Measurements from ENCODE around the gene NLE1.
"Not testable (repeated sequence)": the region's sequence is repeated elsewhere in the genome, so short reads cannot be mapped to it uniquely, and the experiment has no call there.

Gene NLE1

GRCh38 chr17:35184274-35184673 is 42.2 kb upstream of the NLE1 start:
- in situ Hi-C loops (cut with HindIII; ENCODE audit: low sequenced_read_pairs) = no loop called here
- TF ChIP-seq CTCF (IDR thresholded peaks at IDR 0.05; ENCODE audit: low read depth, low read length) = no peak
- DNase-seq (ENCODE audit: low read depth, low spot score) = no peak
- no peak overlapping the region for H3K4me3 ChIP-seq (ENCODE audit: low read depth, low read length)

GRCh38 chr17:35183332-35183731 is 41.2 kb upstream of the NLE1 start:
- no peak overlapping the region for H3K4me3 ChIP-seq (ENCODE audit: low read depth, low read length)
- no peak for DNase-seq (ENCODE audit: low read depth, low spot score)
- in situ Hi-C loops (cut with HindIII; ENCODE audit: low sequenced_read_pairs) = no loop called here
- no peak for TF ChIP-seq CTCF (IDR thresholded peaks at IDR 0.05; ENCODE audit: low read depth, low read length)

- in situ Hi-C loops (cut with HindIII; ENCODE audit: low sequenced_read_pairs); DNase-seq (ENCODE audit: low read depth, low spot score); H3K4me3 ChIP-seq (ENCODE audit: low read depth, low read length): not testable (repeated sequence)
Measured at GRCh38 chr17:35179379-35179778, 37.3 kb upstream of the NLE1 start.

- in situ Hi-C loops (cut with HindIII; ENCODE audit: low sequenced_read_pairs) = no loop called here
- no peak overlapping the region for H3K4me3 ChIP-seq (ENCODE audit: low read depth, low read length)
- no peak for DNase-seq (ENCODE audit: low read depth, low spot score)
- no peak for TF ChIP-seq CTCF (IDR thresholded peaks at IDR 0.05; ENCODE audit: low read depth, low read length)
Measured at GRCh38 chr17:35176897-35177296, 34.8 kb upstream of the NLE1 start.

- no peak for DNase-seq (ENCODE audit: low read depth, low spot score)
- no peak for TF ChIP-seq CTCF (IDR thresholded peaks at IDR 0.05; ENCODE audit: low read depth, low read length)
- in situ Hi-C loops (cut with HindIII; ENCODE audit: low sequenced_read_pairs) = no loop called here
- no peak overlapping the region for H3K4me3 ChIP-seq (ENCODE audit: low read depth, low read length)
Measured at GRCh38 chr17:35175638-35176415, 33.7 kb upstream of the NLE1 start.

GRCh38 chr17:35174835-35175334 is 32.8 kb upstream of the NLE1 start:
- in situ Hi-C loops (cut with HindIII; ENCODE audit: low sequenced_read_pairs) = no loop called here
- H3K4me3 ChIP-seq (ENCODE audit: low read depth, low read length) = no peak overlapping the region
- TF ChIP-seq CTCF (IDR thresholded peaks at IDR 0.05; ENCODE audit: low read depth, low read length) = no peak
- DNase-seq (ENCODE audit: low read depth, low spot score) = no peak

GRCh38 chr17:35172321-35172720 is 30.2 kb upstream of the NLE1 start:
- in situ Hi-C loops (cut with HindIII; ENCODE audit: low sequenced_read_pairs); DNase-seq (ENCODE audit: low read depth, low spot score); H3K4me3 ChIP-seq (ENCODE audit: low read depth, low read length): not testable (repeated sequence)
